GM23248 (cell line): Measurements from ENCODE around the gene BMPR2. TPM values are rescaled to one million over a fixed set of nuclear protein-coding genes. Genes with fewer than 3 reads are reported as not detected.

Source experiments
- DNase-seq: peaks from one replicate; pipeline ENCODE4 v3.0.0-alpha.2; 2015
- H2AFZ ChIP-seq: fragments of 200-600 bp; sonication (generic); 2 replicates; pipeline ENCODE4 v1.6.1; 2016; ENCODE audit warnings: antibody characterized with exemption
- H3F3A ChIP-seq: fragments of 200-600 bp; sonication (generic); 2 replicates; pipeline ENCODE4 v1.6.1; 2016; ENCODE audit warnings: mild to moderate bottlenecking, antibody characterized with exemption, mixed run types; ENCODE audit not compliant: insufficient read depth
- H3K27ac ChIP-seq: fragments of 200-600 bp; sonication (generic); 2 replicates; pipeline ENCODE4 v1.5.1; 2016; ENCODE audit warnings: mild to moderate bottlenecking
- H3K27me3 ChIP-seq: fragments of 200-600 bp; sonication (generic); replicated peaks from 2 replicates; pipeline ENCODE4 v1.6.1; 2016; ENCODE audit warnings: mild to moderate bottlenecking; ENCODE audit not compliant: insufficient read depth
- H3K36me3 ChIP-seq: fragments of 200-600 bp; sonication (generic); 2 replicates; pipeline ENCODE4 v1.6.1; 2016; ENCODE audit warnings: low read depth, mild to moderate bottlenecking
- H3K4me1 ChIP-seq: fragments of 200-600 bp; sonication (generic); 2 replicates; pipeline ENCODE4 v1.6.1; 2016; ENCODE audit warnings: mild to moderate bottlenecking; ENCODE audit not compliant: insufficient read depth
- H3K4me2 ChIP-seq: fragments of 200-600 bp; sonication (generic); one replicate; pipeline ENCODE4 v1.6.1; 2016; ENCODE audit warnings: mild to moderate bottlenecking; ENCODE audit not compliant: unreplicated experiment
- H3K4me3 ChIP-seq: fragments of 200-600 bp; sonication (generic); 2 replicates; pipeline ENCODE4 v1.5.1; 2016; ENCODE audit warnings: mild to moderate bottlenecking
- H3K79me2 ChIP-seq: fragments of 200-600 bp; sonication (generic); 2 replicates; pipeline ENCODE4 v1.6.1; 2016; ENCODE audit warnings: mild to moderate bottlenecking; ENCODE audit not compliant: insufficient read depth
- H3K9ac ChIP-seq: fragments of 200-600 bp; sonication (generic); 2 replicates; pipeline ENCODE4 v1.6.1; 2016; ENCODE audit warnings: mild to moderate bottlenecking
- H3K9me2 ChIP-seq: fragments of 200-600 bp; sonication (generic); 2 replicates; pipeline ENCODE4 v1.6.1; 2016; ENCODE audit warnings: mixed run types, mild to moderate bottlenecking, moderate library complexity; ENCODE audit not compliant: insufficient read depth
- H3K9me3 ChIP-seq: fragments of 200-600 bp; sonication (generic); one replicate; pipeline ENCODE4 v1.6.1; 2017; ENCODE audit warnings: low read depth
- H4K20me1 ChIP-seq: fragments of 200-600 bp; sonication (generic); 2 replicates; pipeline ENCODE4 v1.6.0; 2016; ENCODE audit not compliant: insufficient read depth
- EZH2 ChIP-seq: fragments of 200-600 bp; sonication (generic); IDR thresholded peaks from 2 replicates; pipeline ENCODE4 v1.6.1; 2018; ENCODE audit warnings: antibody characterized with exemption, mild to moderate bottlenecking; ENCODE audit not compliant: insufficient read depth, poor library complexity, severe bottlenecking
- EZH2phosphoT487 ChIP-seq: fragments of 200-600 bp; sonication (generic); IDR thresholded peaks from 2 replicates; pipeline ENCODE4 v1.6.1; 2018; ENCODE audit warnings: antibody characterized with exemption, moderate library complexity, mild to moderate bottlenecking, low read depth; ENCODE audit not compliant: insufficient read depth
- WGBS, 2 experiments: methylation state at CpG; one replicate each; pipeline ENCODE4 v1.1.6; 2015 to 2017; ENCODE audit warnings: low lambda C conversion rate in 2 of 2, low coverage in 1 of 2; ENCODE audit errors: missing lambda C conversion rate in 2 of 2; 5-methylcytosine and 5-hydroxymethylcytosine counted together
- in situ Hi-C: fragments of 300-500 bp; cut with MboI; formaldehyde crosslinking; loops from 2 replicates; pipeline ENCODE4 v1.15.0; 2020
- polyA plus RNA-seq: library from polyadenylated mRNA; unstranded; fragments of >200 nt; fragmentation: Nextera tagmentation; extraction: Ambion mirVana; gene quantifications from 2 replicates; pipeline ENCODE4 v1.2.1, GENCODE V29; 2016
- total RNA-seq: library from RNA; depleted of rRNA; stranded (reverse); fragments of >200 nt; shearing (Covaris generic); gene quantifications from 2 replicates; pipeline ENCODE4 v1.2.3, GENCODE V29; 2014

The BMPR2 gene
- total and polyA plus RNA-seq, 2 experiments from 2014 or later = 17.8 to 31.3 TPM

DNA sequence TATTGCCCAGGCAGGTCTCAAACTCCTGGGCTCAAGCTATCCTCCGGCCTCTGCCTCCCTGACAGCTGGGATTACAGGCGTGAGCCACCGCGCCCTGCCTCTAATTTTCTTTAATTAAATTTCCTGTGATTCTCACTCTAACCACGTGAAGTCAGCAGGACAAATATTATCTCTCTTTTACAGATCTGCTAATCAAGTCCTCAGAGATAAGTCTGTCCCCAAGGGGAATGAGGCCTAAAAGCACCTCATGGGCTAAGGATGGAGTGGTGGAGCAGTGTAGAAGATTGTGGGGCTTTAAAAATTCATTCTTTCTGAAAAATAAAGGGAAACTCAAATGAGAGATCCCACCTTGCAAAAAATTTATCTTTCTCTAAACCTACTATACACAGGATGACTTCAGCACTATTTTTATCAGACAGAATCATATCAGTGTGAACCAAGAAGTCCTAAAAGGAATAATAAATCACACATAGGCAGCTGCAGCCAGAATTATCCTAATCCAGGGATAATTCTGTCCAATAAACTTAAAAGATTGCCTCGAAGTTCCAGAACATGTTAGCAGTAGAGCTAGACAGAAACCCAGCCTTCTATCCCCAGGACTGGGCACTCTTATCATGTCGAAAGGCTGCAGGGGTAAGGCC is 38.3 kb upstream of the BMPR2 start:
- no peaks in the 10 kb centered on the region for H3K9me3 ChIP-seq
- H4K20me1 ChIP-seq = no peaks in the 10 kb centered on the region
- no peak overlapping the region for H3K4me2 ChIP-seq
- no peak overlapping the region for H3K4me3 ChIP-seq
- H3K27ac ChIP-seq = no peak overlapping the region
- H3K4me1 ChIP-seq = peaks cover 4% of the 10 kb centered on the region; the same call in 1 of the 2 replicates
- H2AFZ ChIP-seq = no peak overlapping the region
- TF ChIP-seq EZH2 = no peak
- TF ChIP-seq EZH2phosphoT487 = no peak
- DNase-seq = no peak
- no peaks in the 10 kb centered on the region for H3K9me2 ChIP-seq
- 0 out of 2 replicates have a peak, but pooled peaks cover 7% of the 10 kb centered on the region for H3F3A ChIP-seq
- 92 to 98% methylated on average over 7 of the region's 7 CpGs for WGBS, 2 experiments
- no peaks in the 10 kb centered on the region for H3K27me3 ChIP-seq
- H3K9ac ChIP-seq = no peak overlapping the region
- no peaks in the 10 kb centered on the region for H3K79me2 ChIP-seq
- in situ Hi-C loops = no loop called here
- H3K36me3 ChIP-seq = no peaks in the 10 kb centered on the region

GRCh38 chr2:202339071-202339870 is 36.9 kb upstream of the BMPR2 start:
- Histone ChIP-seq H3F3A (0 out of 2 replicates have a peak, but pooled peaks cover 7% of the 10 kb centered on the region), H4K20me1 (no peaks in the 10 kb centered on the region), H3K36me3 (no peaks in the 10 kb centered on the region), H3K4me2 (no peak overlapping the region), H3K9me2 (no peaks in the 10 kb centered on the region), H3K4me3 (no peak overlapping the region), H2AFZ (no peak overlapping the region), H3K27me3 (no peaks in the 10 kb centered on the region), H3K27ac (no peak overlapping the region), H3K4me1 (peaks cover 4% of the 10 kb centered on the region; the same call in 1 of the 2 replicates), H3K9ac (no peak overlapping the region), H3K9me3 (no peaks in the 10 kb centered on the region), H3K79me2 (no peaks in the 10 kb centered on the region)
- TF ChIP-seq EZH2phosphoT487 (no peak), EZH2 (no peak)
- peak; percentile 57 for DNase-seq
- in situ Hi-C loops = no loop called here
- WGBS, 2 experiments = 77 to 83% methylated on average over 3 of the region's 3 CpGs

DNA sequence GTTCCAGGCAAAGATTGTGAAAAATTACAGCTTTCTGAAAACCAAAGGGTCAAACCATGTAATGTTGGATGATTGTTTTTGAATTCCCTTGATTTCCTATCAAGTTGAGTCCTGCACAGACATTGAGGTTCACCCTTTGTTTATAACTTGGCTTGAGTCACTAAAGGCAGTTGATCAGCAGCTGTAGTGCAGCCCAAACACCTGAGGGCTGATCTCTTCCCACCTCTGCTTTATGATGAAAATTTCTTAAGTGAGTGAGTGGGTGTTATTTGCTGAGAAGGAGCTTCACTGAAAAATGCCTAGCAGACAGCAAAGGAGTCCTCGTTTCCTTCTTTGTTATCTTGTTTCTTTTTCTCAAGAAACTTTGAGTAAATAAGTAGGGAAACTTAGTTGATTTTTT is 31.9 kb upstream of the BMPR2 start:
- no peaks in the 10 kb centered on the region for H3K9me2 ChIP-seq
- in situ Hi-C loops = no loop called here
- no peaks in the 10 kb centered on the region for H3K27me3 ChIP-seq
- H3F3A ChIP-seq = 0 out of 2 replicates have a peak, but pooled peaks cover 1% of the 10 kb centered on the region
- H3K9me3 ChIP-seq = no peaks in the 10 kb centered on the region
- no peak overlapping the region for H2AFZ ChIP-seq
- H4K20me1 ChIP-seq = no peaks in the 10 kb centered on the region
- H3K36me3 ChIP-seq = no peaks in the 10 kb centered on the region
- no peak overlapping the region for H3K9ac ChIP-seq
- no peaks in the 10 kb centered on the region for H3K79me2 ChIP-seq
- no peaks in the 10 kb centered on the region for H3K4me1 ChIP-seq
- WGBS, 2 experiments = 91 to 92% methylated on average over 1 of the region's 1 CpG
- H3K27ac ChIP-seq = no peak overlapping the region
- DNase-seq = no peak
- no peak overlapping the region for H3K4me3 ChIP-seq
- TF ChIP-seq EZH2phosphoT487 = no peak
- no peak for TF ChIP-seq EZH2
- H3K4me2 ChIP-seq = no peak overlapping the region

GRCh38 chr2:202346180-202346579 is 29.9 kb upstream of the BMPR2 start:
- no peak for TF ChIP-seq EZH2phosphoT487
- in situ Hi-C loops = no loop called here
- Histone ChIP-seq H3K4me2 (no peak overlapping the region), H3K4me1 (no peaks in the 10 kb centered on the region), H3K79me2 (no peaks in the 10 kb centered on the region), H4K20me1 (no peaks in the 10 kb centered on the region), H3K27ac (no peak overlapping the region), H3K9me2 (no peaks in the 10 kb centered on the region), H3F3A (no peaks in the 10 kb centered on the region), H3K4me3 (no peak overlapping the region), H3K9me3 (no peaks in the 10 kb centered on the region), H3K36me3 (no peaks in the 10 kb centered on the region), H3K9ac (no peak overlapping the region), H3K27me3 (no peaks in the 10 kb centered on the region), H2AFZ (no peak overlapping the region)
- 82 to 89% methylated on average over 7 of the region's 7 CpGs for WGBS, 2 experiments
- DNase-seq = no peak
